ENCODE data around the gene UNC79.
"Not testable (repeated sequence)": the region's sequence is repeated elsewhere in the genome, so short reads cannot be mapped to it uniquely, and the experiment has no call there.

The UNC79 gene

DNA sequence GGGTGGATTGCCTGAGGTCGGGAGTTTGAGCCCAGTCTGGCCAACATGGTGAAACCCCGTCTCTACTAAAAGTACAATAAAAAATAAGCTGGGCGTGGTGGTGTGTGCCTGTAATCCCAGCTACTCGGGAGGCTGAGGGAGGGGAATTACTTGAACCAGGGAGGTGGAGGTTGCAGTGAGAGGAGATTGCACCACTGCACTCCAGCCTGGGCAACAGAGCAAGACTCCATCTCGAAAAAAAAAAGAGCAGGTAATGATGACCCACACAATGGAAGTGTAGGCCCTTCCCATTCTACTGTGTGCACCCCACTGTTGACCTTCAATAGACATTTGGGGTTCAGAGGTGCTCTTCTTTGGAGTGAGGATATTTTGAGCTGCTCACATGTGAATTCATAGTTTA is 94.5 kb downstream of the UNC79 start:
- not testable (repeated sequence) for H3K27ac Mint-ChIP-seq; H3K4me1 Mint-ChIP-seq (ENCODE audit: low read depth)
- peaks cover 41% of the 10 kb centered on the region for H3K27me3 Mint-ChIP-seq

GRCh38 chr14:93525696-93526451 is 95.1 kb downstream of the UNC79 start:
- no peak overlapping the region for H3K4me3 Mint-ChIP-seq
- DNase-seq: no peak
- no peaks in the 10 kb centered on the region for H3K36me3 Mint-ChIP-seq (ENCODE audit: low read depth)
- H3K27me3 Mint-ChIP-seq: peaks cover 42% of the 10 kb centered on the region
- H3K9me3 Mint-ChIP-seq: peaks cover 13% of the 10 kb centered on the region
- no peak overlapping the region for H3K27ac Mint-ChIP-seq
- H3K4me1 Mint-ChIP-seq (ENCODE audit: low read depth): no peaks in the 10 kb centered on the region

More for the DNA sequence above, 94.5 kb downstream of the UNC79 start:
- peaks cover 19% of the 10 kb centered on the region for H3K9me3 Mint-ChIP-seq
- H3K36me3 Mint-ChIP-seq (ENCODE audit: low read depth); DNase-seq; H3K4me3 Mint-ChIP-seq: not testable (repeated sequence)

GRCh38 chr14:93527203-93527607 is 96.5 kb downstream of the UNC79 start:
- H3K27me3 Mint-ChIP-seq: peaks cover 47% of the 10 kb centered on the region
- H3K9me3 Mint-ChIP-seq: peaks cover 1% of the 10 kb centered on the region
- no peak overlapping the region for H3K27ac Mint-ChIP-seq
- DNase-seq: no peak
- no peaks in the 10 kb centered on the region for H3K4me1 Mint-ChIP-seq (ENCODE audit: low read depth)
- H3K36me3 Mint-ChIP-seq (ENCODE audit: low read depth): no peaks in the 10 kb centered on the region
- no peak overlapping the region for H3K4me3 Mint-ChIP-seq

DNA sequence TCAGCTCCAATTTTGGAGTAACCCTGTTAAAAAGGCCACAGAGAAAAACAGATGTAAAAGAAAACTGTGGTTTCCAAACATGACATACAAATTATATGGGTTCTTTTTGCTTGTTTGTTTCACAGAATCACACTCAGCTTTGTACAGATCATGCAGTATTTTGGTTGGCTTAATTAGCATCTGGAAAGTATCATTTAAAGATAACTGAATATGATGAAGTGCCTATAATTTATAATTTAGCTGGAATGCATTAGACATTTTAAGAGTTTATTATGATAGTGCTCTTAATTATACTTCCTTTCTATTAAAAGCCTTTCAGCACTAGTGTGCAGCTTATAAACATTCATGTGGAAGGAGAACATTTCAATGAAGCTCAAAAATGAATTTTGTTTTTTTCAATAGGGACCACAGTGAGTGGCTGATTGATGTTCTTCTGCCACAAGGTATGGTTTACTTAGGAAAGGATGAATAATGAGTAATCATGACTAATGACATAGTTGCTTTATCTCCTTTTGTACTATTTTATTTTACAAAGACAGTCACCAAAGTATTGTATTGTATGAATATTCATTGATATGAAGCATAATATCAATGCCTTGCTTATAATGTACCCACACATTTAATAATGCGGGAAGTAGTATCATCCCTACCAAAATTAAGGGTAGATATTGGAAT is 98.3 kb downstream of the UNC79 start:
- peaks cover 41% of the 10 kb centered on the region for H3K27me3 Mint-ChIP-seq

GRCh38 chr14:93531644-93532043 is 100.9 kb downstream of the UNC79 start:
- Mint-ChIP-seq H3K27me3 (peaks cover 26% of the 10 kb centered on the region), H3K4me3 (no peak overlapping the region)

More for the DNA sequence above, 98.3 kb downstream of the UNC79 start:
- Mint-ChIP-seq H3K27ac (no peak overlapping the region), H3K36me3 (ENCODE audit: low read depth) (no peaks in the 10 kb centered on the region), H3K4me1 (ENCODE audit: low read depth) (no peaks in the 10 kb centered on the region), H3K4me3 (no peak overlapping the region), H3K9me3 (no peaks in the 10 kb centered on the region)
- DNase-seq: no peak

GRCh38 chr14:93532541-93532940 is 101.8 kb downstream of the UNC79 start:
- Mint-ChIP-seq H3K36me3 (ENCODE audit: low read depth) (no peaks in the 10 kb centered on the region), H3K27me3 (peaks cover 23% of the 10 kb centered on the region), H3K4me3 (no peak overlapping the region), H3K27ac (no peak overlapping the region), H3K4me1 (ENCODE audit: low read depth) (no peaks in the 10 kb centered on the region), H3K9me3 (no peaks in the 10 kb centered on the region)
- no peak for DNase-seq

More at GRCh38 chr14:93531644-93532043, 100.9 kb downstream of the UNC79 start:
- no peak for DNase-seq
- Mint-ChIP-seq H3K4me1 (ENCODE audit: low read depth) (no peaks in the 10 kb centered on the region), H3K36me3 (ENCODE audit: low read depth) (no peaks in the 10 kb centered on the region), H3K9me3 (no peaks in the 10 kb centered on the region), H3K27ac (no peak overlapping the region)

DNA sequence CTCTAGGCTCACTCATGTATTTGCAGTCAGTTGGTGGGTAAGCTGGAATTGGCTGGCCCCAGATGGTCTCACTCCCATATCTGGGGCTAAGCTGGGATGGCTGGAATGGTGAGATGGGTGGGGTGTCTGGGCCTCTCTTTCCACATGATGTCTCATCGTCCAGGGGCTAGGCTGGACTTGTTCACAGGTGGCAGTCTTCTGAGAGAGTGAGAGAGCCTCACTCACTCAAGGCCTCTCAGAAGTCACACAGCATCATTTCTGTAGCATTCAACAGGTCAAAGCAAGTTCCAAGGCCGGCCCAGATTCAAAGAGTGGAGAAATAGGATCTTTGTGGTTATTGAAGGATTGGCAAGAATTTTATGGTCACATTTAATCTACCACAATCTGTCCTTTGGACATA is 102.7 kb downstream of the UNC79 start:
- Mint-ChIP-seq H3K4me3 (no peak overlapping the region), H3K4me1 (ENCODE audit: low read depth) (no peaks in the 10 kb centered on the region), H3K27me3 (peaks cover 21% of the 10 kb centered on the region), H3K9me3 (no peaks in the 10 kb centered on the region), H3K36me3 (ENCODE audit: low read depth) (no peaks in the 10 kb centered on the region), H3K27ac (no peak overlapping the region)
- DNase-seq: no peak

- H3K4me3 Mint-ChIP-seq: no peak overlapping the region
- no peaks in the 10 kb centered on the region for H3K9me3 Mint-ChIP-seq
- no peaks in the 10 kb centered on the region for H3K4me1 Mint-ChIP-seq (ENCODE audit: low read depth)
- H3K27me3 Mint-ChIP-seq: peaks cover 21% of the 10 kb centered on the region
- DNase-seq: no peak
- H3K36me3 Mint-ChIP-seq (ENCODE audit: low read depth): no peaks in the 10 kb centered on the region
- H3K27ac Mint-ChIP-seq: no peak overlapping the region
Measured at GRCh38 chr14:93533842-93534241, 103.1 kb downstream of the UNC79 start.

- Mint-ChIP-seq H3K4me1 (ENCODE audit: low read depth) (no peaks in the 10 kb centered on the region), H3K36me3 (ENCODE audit: low read depth) (no peaks in the 10 kb centered on the region), H3K4me3 (no peak overlapping the region), H3K9me3 (no peaks in the 10 kb centered on the region), H3K27ac (no peak overlapping the region), H3K27me3 (peaks cover 10% of the 10 kb centered on the region)
- no peak for DNase-seq
Measured at GRCh38 chr14:93535537-93535936, 104.8 kb downstream of the UNC79 start.

DNA sequence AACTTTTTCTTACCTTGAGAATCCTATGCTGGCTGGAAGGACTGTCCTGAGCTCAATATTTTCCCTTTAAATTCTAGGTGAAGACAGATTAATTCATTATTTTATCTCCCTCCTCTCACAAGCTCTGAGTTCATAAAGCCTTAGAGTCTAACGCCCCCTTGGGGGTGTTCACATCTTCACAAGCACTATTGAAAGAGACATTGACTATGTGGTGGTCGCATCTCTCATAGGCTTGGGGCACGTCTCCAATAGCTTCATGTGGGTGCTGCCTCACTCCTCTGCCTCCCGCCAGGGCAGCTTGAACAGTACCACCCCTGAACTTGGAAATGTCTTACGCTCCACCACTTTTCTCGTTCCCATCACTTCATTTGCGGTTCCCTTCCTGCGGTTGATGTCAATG is 106.2 kb downstream of the UNC79 start:
- no peak overlapping the region for H3K4me3 Mint-ChIP-seq
- DNase-seq: no peak
- no peak overlapping the region for H3K27ac Mint-ChIP-seq

GRCh38 chr14:93537951-93538350 is 107.2 kb downstream of the UNC79 start:
- no peak overlapping the region for H3K27ac Mint-ChIP-seq
- no peaks in the 10 kb centered on the region for H3K36me3 Mint-ChIP-seq (ENCODE audit: low read depth)
- no peaks in the 10 kb centered on the region for H3K9me3 Mint-ChIP-seq
- no peak for DNase-seq
- H3K27me3 Mint-ChIP-seq: peaks cover 6% of the 10 kb centered on the region
- H3K4me3 Mint-ChIP-seq: no peak overlapping the region
- no peaks in the 10 kb centered on the region for H3K4me1 Mint-ChIP-seq (ENCODE audit: low read depth)

More for the DNA sequence above, 106.2 kb downstream of the UNC79 start:
- H3K9me3 Mint-ChIP-seq: no peaks in the 10 kb centered on the region
- H3K36me3 Mint-ChIP-seq (ENCODE audit: low read depth): no peaks in the 10 kb centered on the region
- H3K4me1 Mint-ChIP-seq (ENCODE audit: low read depth): no peaks in the 10 kb centered on the region
- H3K27me3 Mint-ChIP-seq: peaks cover 7% of the 10 kb centered on the region

GRCh38 chr14:93538413-93538812 is 107.7 kb downstream of the UNC79 start:
- Mint-ChIP-seq H3K27me3 (peaks cover 6% of the 10 kb centered on the region), H3K36me3 (ENCODE audit: low read depth) (no peaks in the 10 kb centered on the region), H3K4me3 (no peak overlapping the region), H3K4me1 (ENCODE audit: low read depth) (no peaks in the 10 kb centered on the region), H3K27ac (no peak overlapping the region), H3K9me3 (no peaks in the 10 kb centered on the region)
- DNase-seq: no peak

DNA sequence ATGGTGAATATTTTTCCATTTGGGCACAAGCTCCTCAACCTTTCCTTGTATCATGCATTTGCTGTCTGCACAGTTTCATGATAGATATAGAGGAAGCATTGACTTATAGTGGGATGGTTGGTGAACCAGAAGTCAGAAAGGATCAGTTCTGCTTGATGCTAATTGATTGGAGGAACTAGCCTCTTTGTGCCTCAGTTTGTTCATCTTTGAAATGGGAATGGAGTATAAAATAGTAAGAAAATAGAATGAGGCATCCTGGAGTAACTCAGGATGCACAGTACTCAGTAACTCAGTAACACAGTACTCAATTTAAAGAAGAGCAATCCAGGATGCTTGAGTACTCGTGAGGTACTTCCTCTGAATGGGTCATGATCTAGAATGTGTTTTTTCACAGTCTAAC is 109.5 kb downstream of the UNC79 start:
- Mint-ChIP-seq H3K4me1 (ENCODE audit: low read depth) (no peaks in the 10 kb centered on the region), H3K27me3 (peaks cover 10% of the 10 kb centered on the region), H3K27ac (no peak overlapping the region), H3K4me3 (no peak overlapping the region), H3K36me3 (ENCODE audit: low read depth) (no peaks in the 10 kb centered on the region), H3K9me3 (no peaks in the 10 kb centered on the region)
- no peak for DNase-seq

DNA sequence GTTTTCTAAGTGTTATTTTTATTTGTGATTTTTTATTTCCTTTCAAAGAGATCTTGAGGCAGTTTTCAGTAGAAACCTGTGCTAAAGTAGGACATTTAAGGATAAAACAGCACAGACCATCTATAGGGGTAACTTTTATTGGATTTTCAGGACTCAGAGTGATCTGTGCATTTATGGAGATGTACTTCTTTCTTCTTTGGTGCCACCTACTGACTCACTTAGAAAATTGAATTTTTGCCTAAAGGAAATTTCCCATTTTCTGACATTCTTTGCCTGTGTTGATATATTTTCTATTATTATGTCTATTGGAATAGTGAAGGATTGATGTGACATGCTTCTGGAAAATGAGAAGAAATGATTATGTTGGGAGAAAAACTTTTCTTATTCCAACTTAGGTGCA is 113.0 kb downstream of the UNC79 start:
- Mint-ChIP-seq H3K27ac (no peak overlapping the region), H3K4me3 (no peak overlapping the region)
- no peak for DNase-seq

GRCh38 chr14:93544212-93544611 is 113.5 kb downstream of the UNC79 start:
- Mint-ChIP-seq H3K36me3 (ENCODE audit: low read depth) (no peaks in the 10 kb centered on the region), H3K9me3 (no peaks in the 10 kb centered on the region), H3K27me3 (peaks cover 11% of the 10 kb centered on the region), H3K4me1 (ENCODE audit: low read depth) (no peaks in the 10 kb centered on the region), H3K27ac (no peak overlapping the region), H3K4me3 (no peak overlapping the region)
- no peak for DNase-seq

More for the DNA sequence above, 113.0 kb downstream of the UNC79 start:
- Mint-ChIP-seq H3K4me1 (ENCODE audit: low read depth) (no peaks in the 10 kb centered on the region), H3K9me3 (no peaks in the 10 kb centered on the region), H3K27me3 (peaks cover 11% of the 10 kb centered on the region), H3K36me3 (ENCODE audit: low read depth) (no peaks in the 10 kb centered on the region)

Data from activated T-cell treated with anti-CD3 and anti-CD28 coated beads, Interleukin-2, amount 50 U/mL, for 24 hours (primary cell).